ENCODE results near the gene ATP11A.

The ATP11A gene

GRCh38 chr13:112903071-112903577 lies 213.3 kb downstream of the ATP11A start:
- H3K36me3 ChIP-seq (ENCODE audit: low read depth) = no peaks in the 10 kb centered on the region
- no peaks in the 10 kb centered on the region for H3K4me1 ChIP-seq (ENCODE audit: insufficient read depth, poor library complexity, severe bottlenecking)
- ATAC-seq (ENCODE audit: low read depth) = no peak

GRCh38 chr13:112903606-112904195 lies 213.9 kb downstream of the ATP11A start:
- no peaks in the 10 kb centered on the region for H3K4me1 ChIP-seq (ENCODE audit: insufficient read depth, poor library complexity, severe bottlenecking)
- DNase-seq (ENCODE audit: low spot score) = peak; percentile 41
- TF ChIP-seq CTCF (IDR thresholded peaks at IDR 0.05; ENCODE audit: poor library complexity, severe bottlenecking) = no peak
- peaks cover 11% of the 10 kb centered on the region for H3K27me3 ChIP-seq (ENCODE audit: insufficient read depth, poor library complexity, severe bottlenecking)
- H3K27ac ChIP-seq (ENCODE audit: poor library complexity, severe bottlenecking) = no peak overlapping the region
- no peaks in the 10 kb centered on the region for H3K36me3 ChIP-seq (ENCODE audit: low read depth)
- no peak overlapping the region for H3K4me3 ChIP-seq (ENCODE audit: severe bottlenecking)
- peaks cover 2% of the 10 kb centered on the region for H3K9me3 ChIP-seq (ENCODE audit: severe bottlenecking)
- no peak for ATAC-seq (ENCODE audit: low read depth)

More at GRCh38 chr13:112903071-112903577, 213.3 kb downstream of the ATP11A start:
- H3K27me3 ChIP-seq (ENCODE audit: insufficient read depth, poor library complexity, severe bottlenecking) = peaks cover 11% of the 10 kb centered on the region
- no peak for DNase-seq (ENCODE audit: low spot score)
- H3K27ac ChIP-seq (ENCODE audit: poor library complexity, severe bottlenecking) = no peak overlapping the region
- H3K9me3 ChIP-seq (ENCODE audit: severe bottlenecking) = peaks cover 2% of the 10 kb centered on the region
- TF ChIP-seq CTCF (IDR thresholded peaks at IDR 0.05; ENCODE audit: poor library complexity, severe bottlenecking) = no peak
- H3K4me3 ChIP-seq (ENCODE audit: severe bottlenecking) = no peak overlapping the region

- Histone ChIP-seq H3K4me3 (ENCODE audit: severe bottlenecking) (no peak overlapping the region), H3K27ac (ENCODE audit: poor library complexity, severe bottlenecking) (no peak overlapping the region), H3K27me3 (ENCODE audit: insufficient read depth, poor library complexity, severe bottlenecking) (peaks cover 11% of the 10 kb centered on the region), H3K9me3 (ENCODE audit: severe bottlenecking) (peaks cover 2% of the 10 kb centered on the region), H3K36me3 (ENCODE audit: low read depth) (no peaks in the 10 kb centered on the region), H3K4me1 (ENCODE audit: insufficient read depth, poor library complexity, severe bottlenecking) (no peaks in the 10 kb centered on the region)
- ATAC-seq (ENCODE audit: low read depth) (no peak), DNase-seq (ENCODE audit: low spot score) (peak; percentile 39)
- TF ChIP-seq CTCF (IDR thresholded peaks at IDR 0.05; ENCODE audit: poor library complexity, severe bottlenecking) = no peak
Observed at GRCh38 chr13:112904436-112904960, 214.7 kb downstream of the ATP11A start.

GRCh38 chr13:112905086-112905485 lies 215.2 kb downstream of the ATP11A start:
- Histone ChIP-seq H3K9me3 (ENCODE audit: severe bottlenecking) (peaks cover 2% of the 10 kb centered on the region), H3K27ac (ENCODE audit: poor library complexity, severe bottlenecking) (no peak overlapping the region), H3K4me1 (ENCODE audit: insufficient read depth, poor library complexity, severe bottlenecking) (no peaks in the 10 kb centered on the region), H3K36me3 (ENCODE audit: low read depth) (no peaks in the 10 kb centered on the region), H3K4me3 (ENCODE audit: severe bottlenecking) (no peak overlapping the region), H3K27me3 (ENCODE audit: insufficient read depth, poor library complexity, severe bottlenecking) (peaks cover 11% of the 10 kb centered on the region)
- TF ChIP-seq CTCF (IDR thresholded peaks at IDR 0.05; ENCODE audit: poor library complexity, severe bottlenecking) = no peak
- no peak for ATAC-seq (ENCODE audit: low read depth)
- no peak for DNase-seq (ENCODE audit: low spot score)

GRCh38 chr13:112905619-112905989 lies 215.8 kb downstream of the ATP11A start:
- ATAC-seq (ENCODE audit: low read depth) = no peak
- no peaks in the 10 kb centered on the region for H3K4me1 ChIP-seq (ENCODE audit: insufficient read depth, poor library complexity, severe bottlenecking)
- H3K9me3 ChIP-seq (ENCODE audit: severe bottlenecking) = peaks cover 2% of the 10 kb centered on the region
- no peak for DNase-seq (ENCODE audit: low spot score)
- H3K27me3 ChIP-seq (ENCODE audit: insufficient read depth, poor library complexity, severe bottlenecking) = peaks cover 11% of the 10 kb centered on the region
- H3K27ac ChIP-seq (ENCODE audit: poor library complexity, severe bottlenecking) = no peak overlapping the region
- no peak overlapping the region for H3K4me3 ChIP-seq (ENCODE audit: severe bottlenecking)
- TF ChIP-seq CTCF (IDR thresholded peaks at IDR 0.05; ENCODE audit: poor library complexity, severe bottlenecking) = no peak
- H3K36me3 ChIP-seq (ENCODE audit: low read depth) = no peaks in the 10 kb centered on the region

Data from RWPE2 (cell line).